Transverse colon (tissue), 4 donors: ENCODE results near the gene WDR77.

ENCODE experiments used
- CTCF ChIP-seq, 5 experiments: fragments of 200-600 bp in 3 of 5; fragments of 450-650 bp in 2 of 5; sonication (generic) in 3 of 5; IDR thresholded peaks; 1 replicate in 2 of 5; 2 replicates in 3 of 5; pipeline ENCODE4 v1.5.1; 2016 to 2017; ENCODE audit warnings: antibody characterized with exemption in 5 of 5, inconsistent platforms in 3 of 5, mild to moderate bottlenecking in 2 of 5, moderate library complexity in 1 of 5
- EP300 ChIP-seq: sonication (generic); formaldehyde crosslinking; IDR thresholded peaks from one replicate; pipeline ENCODE4 v1.6.1; 2017; ENCODE audit warnings: antibody characterized with exemption, low read depth
- POLR2A ChIP-seq: fragments of 450-650 bp; IDR thresholded peaks from one replicate; pipeline ENCODE4 v1.6.1; 2016; ENCODE audit warnings: antibody characterized with exemption, mild to moderate bottlenecking, moderate library complexity
- POLR2AphosphoS5 ChIP-seq, 3 donors: sonication (generic); formaldehyde crosslinking; IDR thresholded peaks; one replicate each; pipeline ENCODE4 v1.6.1; 2016; ENCODE audit warnings: antibody characterized with exemption in 3 of 3

GRCh38 chr1:111442457-111442856, 6.6 kb downstream of the WDR77 start:
- no peak for TF ChIP-seq CTCF (IDR thresholded peaks at IDR 0.05)
- TF ChIP-seq EP300, result no peak
- TF ChIP-seq POLR2A, result no peak
- no peak for TF ChIP-seq POLR2AphosphoS5 (IDR thresholded peaks at IDR 0.05)
